Activated CD8-positive, alpha-beta T cell treated with anti-CD3 and anti-CD28 coated beads for 36 hours (primary cell): Measurements from ENCODE around the gene CMC4. TPM values are rescaled to one million over a fixed set of nuclear protein-coding genes. Genes with fewer than 3 reads are reported as not detected.

Experiments
- ATAC-seq: fragments of 200-7000 bp; cut with Tn5 transposase; one replicate; pipeline ENCODE4 v1.10.0; 2021; ENCODE audit warnings: mild to moderate bottlenecking, moderate library complexity
- CTCF ChIA-PET: fragments of 350-600 bp; sonication (Branson Sonifier 250); formaldehyde crosslinking; loops from one replicate; lab custom pipeline; 2021; ENCODE audit warnings: antibody characterized with exemption; lab: Charles Lee
- POLR2A ChIA-PET: fragments of 350-600 bp; sonication (Branson Sonifier 250); formaldehyde crosslinking; loops from one replicate; lab custom pipeline; 2021; ENCODE audit warnings: antibody characterized with exemption; lab: Charles Lee
- DNase-seq: peaks from one replicate; pipeline ENCODE4 v3.0.0-alpha.2; 2020
- H3K27ac Mint-ChIP-seq: one replicate; pipeline ENCODE4 v1.8.0; 2021; ENCODE audit warnings: mild to moderate bottlenecking, mixed read lengths
- H3K27me3 Mint-ChIP-seq: one replicate; pipeline ENCODE4 v1.8.0; 2021; ENCODE audit warnings: mixed read lengths
- H3K36me3 Mint-ChIP-seq: one replicate; pipeline ENCODE4 v1.8.0; 2021; ENCODE audit warnings: low read depth, mixed read lengths
- H3K4me1 Mint-ChIP-seq: one replicate; pipeline ENCODE4 v1.8.0; 2021; ENCODE audit warnings: low read depth, mixed read lengths
- H3K4me3 Mint-ChIP-seq: one replicate; pipeline ENCODE4 v1.8.0; 2021; ENCODE audit warnings: mild to moderate bottlenecking, moderate library complexity, mixed read lengths
- H3K9me3 Mint-ChIP-seq: one replicate; pipeline ENCODE4 v1.8.0; 2021; ENCODE audit warnings: mixed read lengths
- CTCF ChIP-seq: fragments of 200-600 bp; IDR thresholded peaks from one replicate; pipeline ENCODE4 v1.8.0; 2022; ENCODE audit warnings: antibody characterized with exemption, mild to moderate bottlenecking
- intact Hi-C: fragments of 100-400 bp; cut with micrococcal nuclease; formaldehyde crosslinking; loops from one replicate; pipeline ENCODE4 v1.10.0; 2022
- total RNA-seq, 2 experiments: library from RNA; stranded (reverse); gene quantifications; one replicate each; pipeline ENCODE4 v1.2.3, GENCODE V29; 2021

The CMC4 gene
- total RNA-seq, 2 experiments from 2014 or later = 3.8 to 5.1 TPM

GRCh38 chrX:155056471-155056870, 14.5 kb downstream of the CMC4 start:
- H3K36me3 Mint-ChIP-seq = peaks cover 18% of the 10 kb centered on the region
- intact Hi-C loops = no loop called here
- POLR2A ChIA-PET = interaction anchor here (0.8 to 1.3 kb wide), 2 partner anchors 19 to 138 kb away, joined by 3 read pairs; no protein-coding TSS in a partner anchor
- no peak overlapping the region for H3K4me3 Mint-ChIP-seq
- H3K27me3 Mint-ChIP-seq = no peaks in the 10 kb centered on the region
- H3K27ac Mint-ChIP-seq = peak overlapping the region; percentile 73
- no peak for TF ChIP-seq CTCF
- H3K4me1 Mint-ChIP-seq = peaks cover 32% of the 10 kb centered on the region
- no peaks in the 10 kb centered on the region for H3K9me3 Mint-ChIP-seq
- DNase-seq (no peak), ATAC-seq (peak; percentile 73)
- CTCF ChIA-PET = interaction anchor here (0.7 to 5.2 kb wide), 19 partner anchors 10 to 559 kb away, joined by 3 to 67 read pairs (median 4); partner anchors contain the start of gene F8

GRCh38 chrX:155055494-155055893, 15.4 kb downstream of the CMC4 start:
- ChIA-PET CTCF (interaction anchor here (1.1 to 5.2 kb wide), 4 partner anchors 9 to 138 kb away, joined by 3 to 67 read pairs (median 18); no protein-coding TSS in a partner anchor), POLR2A (no interaction called here)
- TF ChIP-seq CTCF = no peak
- no peaks in the 10 kb centered on the region for H3K27me3 Mint-ChIP-seq
- intact Hi-C loops = no loop called here
- DNase-seq (peak; percentile 26), ATAC-seq (no peak)
- no peak overlapping the region for H3K4me3 Mint-ChIP-seq
- H3K36me3 Mint-ChIP-seq = peaks cover 20% of the 10 kb centered on the region
- peaks cover 40% of the 10 kb centered on the region for H3K4me1 Mint-ChIP-seq
- peak overlapping the region; percentile 68 for H3K27ac Mint-ChIP-seq
- H3K9me3 Mint-ChIP-seq = no peaks in the 10 kb centered on the region

- DNase-seq (no peak), ATAC-seq (no peak)
- Mint-ChIP-seq H3K4me3 (no peak overlapping the region), H3K27me3 (no peaks in the 10 kb centered on the region), H3K27ac (no peak overlapping the region), H3K9me3 (no peaks in the 10 kb centered on the region), H3K36me3 (peaks cover 25% of the 10 kb centered on the region), H3K4me1 (peaks cover 50% of the 10 kb centered on the region)
- TF ChIP-seq CTCF = no peak
- CTCF ChIA-PET = no interaction called here
- intact Hi-C loops = no loop called here
- POLR2A ChIA-PET = no interaction called here
Observed at GRCh38 chrX:155054255-155054654, 16.7 kb downstream of the CMC4 start.

GRCh38 chrX:155053656-155054055, 17.3 kb downstream of the CMC4 start:
- H3K4me1 Mint-ChIP-seq = peaks cover 56% of the 10 kb centered on the region
- no peaks in the 10 kb centered on the region for H3K9me3 Mint-ChIP-seq
- ATAC-seq = no peak
- no peaks in the 10 kb centered on the region for H3K27me3 Mint-ChIP-seq
- no peak overlapping the region for H3K4me3 Mint-ChIP-seq
- no peak for TF ChIP-seq CTCF
- H3K36me3 Mint-ChIP-seq = peaks cover 29% of the 10 kb centered on the region
- ChIA-PET CTCF (no interaction called here), POLR2A (no interaction called here)
- peak overlapping the region; percentile 73 for H3K27ac Mint-ChIP-seq
- no peak for DNase-seq
- intact Hi-C loops = no loop called here

GRCh38 chrX:155052738-155053498, 18.0 kb downstream of the CMC4 start:
- intact Hi-C loops = no loop called here
- no peak for DNase-seq
- TF ChIP-seq CTCF = no peak
- peaks cover 29% of the 10 kb centered on the region for H3K36me3 Mint-ChIP-seq
- ChIA-PET CTCF (no interaction called here), POLR2A (no interaction called here)
- H3K27ac Mint-ChIP-seq = peak overlapping the region; percentile 73
- no peak overlapping the region for H3K4me3 Mint-ChIP-seq
- H3K4me1 Mint-ChIP-seq = peaks cover 60% of the 10 kb centered on the region
- no peaks in the 10 kb centered on the region for H3K27me3 Mint-ChIP-seq
- no peaks in the 10 kb centered on the region for H3K9me3 Mint-ChIP-seq
- no peak for ATAC-seq
